CD4-positive, alpha-beta T cell (primary cell): ENCODE measurements around the gene ZC3H4. TPM values are rescaled to one million over a fixed set of nuclear protein-coding genes. Genes with fewer than 3 reads are reported as not detected.

ENCODE experiments used
- ATAC-seq: fragments of 200-7000 bp; cut with Tn5 transposase; one replicate; pipeline ENCODE4 v1.10.0; 2022; ENCODE audit warnings: mild to moderate bottlenecking; ENCODE audit not compliant: poor library complexity
- CTCF ChIA-PET: fragments of 350-600 bp; sonication (Branson Sonifier 250); formaldehyde crosslinking; loops from one replicate; lab custom pipeline; 2021; ENCODE audit warnings: antibody characterized with exemption, inconsistent platforms; lab: Charles Lee
- POLR2A ChIA-PET: fragments of 350-600 bp; sonication (Branson Sonifier 250); formaldehyde crosslinking; loops from one replicate; lab custom pipeline; 2021; ENCODE audit warnings: antibody characterized with exemption, inconsistent platforms; lab: Charles Lee
- DNase-seq, 14 experiments: peaks; one replicate each; pipeline ENCODE4 v3.0.0-alpha.2; 2013 to 2020; ENCODE audit warnings: mixed read lengths in 2 of 14
- H3K27ac ChIP-seq, 2 donors: one replicate each; pipeline versions ENCODE4 v1.5.1 to v1.7.0; 2013; ENCODE audit warnings: low read length in 2 of 2, low read depth in 1 of 2, mild to moderate bottlenecking in 1 of 2
- H3K27me3 ChIP-seq, 2 experiments: 1 replicate in 1 of 2; 2 replicates in 1 of 2; pipeline versions ENCODE4 v1.6.1 to v1.7.0; 2013; ENCODE audit warnings: low read length in 2 of 2, control low read depth in 1 of 2, mild to moderate bottlenecking in 1 of 2, moderate library complexity in 1 of 2; ENCODE audit not compliant: insufficient read depth in 2 of 2, control insufficient read depth in 1 of 2
- H3K36me3 ChIP-seq: one replicate; pipeline ENCODE4 v1.6.1; 2013; ENCODE audit warnings: low read length, control low read depth; ENCODE audit not compliant: insufficient read depth
- H3K4me1 ChIP-seq: one replicate; pipeline ENCODE4 v1.6.1; 2013; ENCODE audit warnings: low read length, control low read depth; ENCODE audit not compliant: insufficient read depth
- H3K4me3 ChIP-seq: one replicate; pipeline ENCODE4 v1.5.1; 2013; ENCODE audit warnings: mild to moderate bottlenecking, low read length, moderate library complexity
- H3K9me3 ChIP-seq, 2 experiments: 1 replicate in 1 of 2; 2 replicates in 1 of 2; pipeline versions ENCODE4 v1.6.1 to v1.7.0; 2013; ENCODE audit warnings: low read length in 2 of 2, mild to moderate bottlenecking in 2 of 2, control low read depth in 1 of 2, moderate library complexity in 1 of 2; ENCODE audit not compliant: control insufficient read depth in 1 of 2, insufficient read depth in 1 of 2
- H3K27ac Mint-ChIP-seq: one replicate; pipeline ENCODE4 v1.8.0; 2020; ENCODE audit warnings: mixed read lengths
- H3K27me3 Mint-ChIP-seq: one replicate; pipeline ENCODE4 v1.8.0; 2021; ENCODE audit warnings: mixed read lengths
- H3K36me3 Mint-ChIP-seq: one replicate; pipeline ENCODE4 v1.8.0; 2021; ENCODE audit warnings: low read depth, mixed read lengths
- H3K4me1 Mint-ChIP-seq: one replicate; pipeline ENCODE4 v1.8.0; 2021; ENCODE audit warnings: low read depth, mixed read lengths
- H3K4me3 Mint-ChIP-seq: one replicate; pipeline ENCODE4 v1.8.0; 2020; ENCODE audit warnings: mild to moderate bottlenecking, mixed read lengths
- H3K9me3 Mint-ChIP-seq: one replicate; pipeline ENCODE4 v1.8.0; 2020; ENCODE audit warnings: mixed read lengths
- CTCF ChIP-seq: fragments of 200-600 bp; IDR thresholded peaks from one replicate; pipeline ENCODE4 v1.8.0; 2022; ENCODE audit warnings: antibody characterized with exemption, mild to moderate bottlenecking
- intact Hi-C, 2 experiments: fragments of 100-400 bp; cut with DNase I in 1 of 2; cut with micrococcal nuclease in 1 of 2; formaldehyde crosslinking; loops; one replicate each; pipeline versions ENCODE4 v1.15.1 to v1.9.0; 2023 to 2025; cut with DNase I, micrococcal nuclease
- total RNA-seq, 174 experiments: library from RNA in 2 of 174; stranded (reverse) in 2 of 174; gene quantifications; one replicate each; pipeline ENCODE4 v1.2.3 and lab custom pipeline; 2021 to 2026

The ZC3H4 gene
- total RNA-seq, 2 experiments from 2014 or later, result 39.4 to 43.7 TPM

- Histone ChIP-seq H3K36me3 (peaks cover 34% of the 10 kb centered on the region), H3K4me3 (no peak overlapping the region), H3K4me1 (no peaks in the 10 kb centered on the region), H3K9me3 (no peaks in the 10 kb centered on the region), H3K27me3 (no peaks in the 10 kb centered on the region), H3K27ac (no peak overlapping the region)
- CTCF ChIA-PET, result no interaction called here
- no peaks in the 10 kb centered on the region for H3K9me3 Mint-ChIP-seq
- H3K36me3 Mint-ChIP-seq, result peaks cover 39% of the 10 kb centered on the region
- no peak overlapping the region for H3K27ac Mint-ChIP-seq
- intact Hi-C loops, result no loop called here
- H3K27me3 Mint-ChIP-seq, result no peaks in the 10 kb centered on the region
- H3K4me1 Mint-ChIP-seq, result no peaks in the 10 kb centered on the region
- POLR2A ChIA-PET, result interaction anchor here (0.7 to 2.1 kb wide), 2 partner anchors 50 to 1119 kb away, joined by 3 to 7 read pairs; partner anchors contain the start of gene ZC3H4
- no peak overlapping the region for H3K4me3 Mint-ChIP-seq
- ATAC-seq, result no peak
- no peak for DNase-seq
- no peak for TF ChIP-seq CTCF
Observed at GRCh38 chr19:47063874-47064273, 49.7 kb downstream of the ZC3H4 start.

GRCh38 chr19:47058621-47059022, 55.0 kb downstream of the ZC3H4 start:
- H3K9me3 ChIP-seq, result no peaks in the 10 kb centered on the region
- H3K27ac Mint-ChIP-seq, result no peak overlapping the region
- no peak overlapping the region for H3K4me3 Mint-ChIP-seq
- H3K4me1 Mint-ChIP-seq, result no peaks in the 10 kb centered on the region
- ATAC-seq (no peak), DNase-seq (peak in 1 of 14 experiments; percentile 7)
- no peaks in the 10 kb centered on the region for H3K36me3 ChIP-seq
- no peaks in the 10 kb centered on the region for H3K27me3 Mint-ChIP-seq
- no peaks in the 10 kb centered on the region for H3K27me3 ChIP-seq
- no peaks in the 10 kb centered on the region for H3K4me1 ChIP-seq
- H3K4me3 ChIP-seq, result no peak overlapping the region
- ChIA-PET POLR2A (no interaction called here), CTCF (interaction anchor here (0.9 kb wide), 1 partner anchor 46 kb away, joined by 3 read pairs; no protein-coding TSS in a partner anchor)
- H3K9me3 Mint-ChIP-seq, result no peaks in the 10 kb centered on the region
- H3K27ac ChIP-seq, result no peak overlapping the region
- no peaks in the 10 kb centered on the region for H3K36me3 Mint-ChIP-seq
- no peak for TF ChIP-seq CTCF
- intact Hi-C loops, result no loop called here

GRCh38 chr19:47057328-47057727, 56.2 kb downstream of the ZC3H4 start:
- Mint-ChIP-seq H3K27me3 (no peaks in the 10 kb centered on the region), H3K9me3 (no peaks in the 10 kb centered on the region), H3K4me3 (no peak overlapping the region), H3K27ac (no peak overlapping the region), H3K36me3 (no peaks in the 10 kb centered on the region), H3K4me1 (no peaks in the 10 kb centered on the region)
- ATAC-seq, result no peak
- no peak for DNase-seq
- no peaks in the 10 kb centered on the region for H3K4me1 ChIP-seq
- H3K9me3 ChIP-seq, result no peaks in the 10 kb centered on the region
- ChIA-PET CTCF (interaction anchor here (0.6 kb wide), 1 partner anchor 54 kb away, joined by 3 read pairs; no protein-coding TSS in a partner anchor), POLR2A (interaction anchor here (0.9 kb wide), 1 partner anchor 56 kb away, joined by 3 read pairs; the partner anchor contains the start of gene ZC3H4)
- no peak overlapping the region for H3K4me3 ChIP-seq
- no peak overlapping the region for H3K27ac ChIP-seq
- intact Hi-C loops, result no loop called here
- no peaks in the 10 kb centered on the region for H3K27me3 ChIP-seq
- H3K36me3 ChIP-seq, result no peaks in the 10 kb centered on the region
- TF ChIP-seq CTCF, result no peak
